ENCODE measurements around the gene SPTB.

SPTB gene

GRCh38 chr14:64846319-64846718 is 33.4 kb downstream of the SPTB start:
- no peak overlapping the region for H3K4me3 ChIP-seq (ENCODE audit: low read depth in 1 of 2, low read length in 2 of 2)
- H3K4me1 ChIP-seq (ENCODE audit: control insufficient read depth in 1 of 2, insufficient read depth in 2 of 2, low read length in 2 of 2), result no peaks in the 10 kb centered on the region
- no peak overlapping the region for H3K27ac ChIP-seq (ENCODE audit: low read length)
- H3K27me3 ChIP-seq (ENCODE audit: low read depth, low read length), result no peaks in the 10 kb centered on the region
- no peaks in the 10 kb centered on the region for H3K36me3 ChIP-seq (ENCODE audit: control insufficient read depth in 1 of 2, insufficient read depth in 2 of 2, low read length in 2 of 2)
- H3K9me3 ChIP-seq (ENCODE audit: control insufficient read depth in 1 of 2, low read length in 2 of 2), result no peaks in the 10 kb centered on the region

- no peak overlapping the region for H3K27ac ChIP-seq (ENCODE audit: low read length)
- no peaks in the 10 kb centered on the region for H3K36me3 ChIP-seq (ENCODE audit: control insufficient read depth in 1 of 2, insufficient read depth in 2 of 2, low read length in 2 of 2)
- H3K4me3 ChIP-seq (ENCODE audit: low read depth in 1 of 2, low read length in 2 of 2), result no peak overlapping the region
- H3K4me1 ChIP-seq (ENCODE audit: control insufficient read depth in 1 of 2, insufficient read depth in 2 of 2, low read length in 2 of 2), result no peaks in the 10 kb centered on the region
- H3K27me3 ChIP-seq (ENCODE audit: low read depth, low read length), result no peaks in the 10 kb centered on the region
- no peaks in the 10 kb centered on the region for H3K9me3 ChIP-seq (ENCODE audit: control insufficient read depth in 1 of 2, low read length in 2 of 2)
Observed at GRCh38 chr14:64845878-64846277, 33.8 kb downstream of the SPTB start.

GRCh38 chr14:64844969-64845536 is 34.7 kb downstream of the SPTB start:
- Histone ChIP-seq H3K27me3 (ENCODE audit: low read depth, low read length) (no peaks in the 10 kb centered on the region), H3K9me3 (ENCODE audit: control insufficient read depth in 1 of 2, low read length in 2 of 2) (no peaks in the 10 kb centered on the region), H3K4me1 (ENCODE audit: control insufficient read depth in 1 of 2, insufficient read depth in 2 of 2, low read length in 2 of 2) (no peaks in the 10 kb centered on the region), H3K4me3 (ENCODE audit: low read depth in 1 of 2, low read length in 2 of 2) (no peak overlapping the region), H3K27ac (ENCODE audit: low read length) (no peak overlapping the region), H3K36me3 (ENCODE audit: control insufficient read depth in 1 of 2, insufficient read depth in 2 of 2, low read length in 2 of 2) (no peaks in the 10 kb centered on the region)

- Histone ChIP-seq H3K27me3 (ENCODE audit: low read depth, low read length) (no peaks in the 10 kb centered on the region), H3K9me3 (ENCODE audit: control insufficient read depth in 1 of 2, low read length in 2 of 2) (no peaks in the 10 kb centered on the region), H3K4me3 (ENCODE audit: low read depth in 1 of 2, low read length in 2 of 2) (no peak overlapping the region), H3K4me1 (ENCODE audit: control insufficient read depth in 1 of 2, insufficient read depth in 2 of 2, low read length in 2 of 2) (no peaks in the 10 kb centered on the region), H3K36me3 (ENCODE audit: control insufficient read depth in 1 of 2, insufficient read depth in 2 of 2, low read length in 2 of 2) (no peaks in the 10 kb centered on the region), H3K27ac (ENCODE audit: low read length) (no peak overlapping the region)
Observed at GRCh38 chr14:64844272-64844671, 35.4 kb downstream of the SPTB start.

GRCh38 chr14:64843548-64843947 is 36.2 kb downstream of the SPTB start:
- Histone ChIP-seq H3K4me3 (ENCODE audit: low read depth in 1 of 2, low read length in 2 of 2) (no peak overlapping the region), H3K27ac (ENCODE audit: low read length) (no peak overlapping the region), H3K4me1 (ENCODE audit: control insufficient read depth in 1 of 2, insufficient read depth in 2 of 2, low read length in 2 of 2) (no peaks in the 10 kb centered on the region), H3K9me3 (ENCODE audit: control insufficient read depth in 1 of 2, low read length in 2 of 2) (no peaks in the 10 kb centered on the region), H3K36me3 (ENCODE audit: control insufficient read depth in 1 of 2, insufficient read depth in 2 of 2, low read length in 2 of 2) (no peaks in the 10 kb centered on the region), H3K27me3 (ENCODE audit: low read depth, low read length) (no peaks in the 10 kb centered on the region)

GRCh38 chr14:64841772-64842750 is 37.6 kb downstream of the SPTB start:
- Histone ChIP-seq H3K9me3 (ENCODE audit: control insufficient read depth in 1 of 2, low read length in 2 of 2) (no peaks in the 10 kb centered on the region), H3K27me3 (ENCODE audit: low read depth, low read length) (no peaks in the 10 kb centered on the region), H3K4me3 (ENCODE audit: low read depth in 1 of 2, low read length in 2 of 2) (no peak overlapping the region), H3K27ac (ENCODE audit: low read length) (no peak overlapping the region), H3K4me1 (ENCODE audit: control insufficient read depth in 1 of 2, insufficient read depth in 2 of 2, low read length in 2 of 2) (no peaks in the 10 kb centered on the region), H3K36me3 (ENCODE audit: control insufficient read depth in 1 of 2, insufficient read depth in 2 of 2, low read length in 2 of 2) (no peaks in the 10 kb centered on the region)

GRCh38 chr14:64841121-64841651 is 38.5 kb downstream of the SPTB start:
- Histone ChIP-seq H3K4me3 (ENCODE audit: low read depth in 1 of 2, low read length in 2 of 2) (no peak overlapping the region), H3K27me3 (ENCODE audit: low read depth, low read length) (no peaks in the 10 kb centered on the region), H3K4me1 (ENCODE audit: control insufficient read depth in 1 of 2, insufficient read depth in 2 of 2, low read length in 2 of 2) (no peaks in the 10 kb centered on the region), H3K9me3 (ENCODE audit: control insufficient read depth in 1 of 2, low read length in 2 of 2) (no peaks in the 10 kb centered on the region), H3K36me3 (ENCODE audit: control insufficient read depth in 1 of 2, insufficient read depth in 2 of 2, low read length in 2 of 2) (no peaks in the 10 kb centered on the region), H3K27ac (ENCODE audit: low read length) (no peak overlapping the region)

GRCh38 chr14:64838656-64839055 is 41.1 kb downstream of the SPTB start:
- H3K36me3 ChIP-seq (ENCODE audit: control insufficient read depth in 1 of 2, insufficient read depth in 2 of 2, low read length in 2 of 2), result no peaks in the 10 kb centered on the region
- no peaks in the 10 kb centered on the region for H3K27me3 ChIP-seq (ENCODE audit: low read depth, low read length)
- H3K4me3 ChIP-seq (ENCODE audit: low read depth in 1 of 2, low read length in 2 of 2), result no peak overlapping the region
- H3K27ac ChIP-seq (ENCODE audit: low read length), result no peak overlapping the region
- no peaks in the 10 kb centered on the region for H3K4me1 ChIP-seq (ENCODE audit: control insufficient read depth in 1 of 2, insufficient read depth in 2 of 2, low read length in 2 of 2)
- no peaks in the 10 kb centered on the region for H3K9me3 ChIP-seq (ENCODE audit: control insufficient read depth in 1 of 2, low read length in 2 of 2)

GRCh38 chr14:64835431-64835830 is 44.3 kb downstream of the SPTB start:
- Histone ChIP-seq H3K9me3 (ENCODE audit: control insufficient read depth in 1 of 2, low read length in 2 of 2) (no peaks in the 10 kb centered on the region), H3K4me1 (ENCODE audit: control insufficient read depth in 1 of 2, insufficient read depth in 2 of 2, low read length in 2 of 2) (no peaks in the 10 kb centered on the region), H3K27me3 (ENCODE audit: low read depth, low read length) (no peaks in the 10 kb centered on the region), H3K4me3 (ENCODE audit: low read depth in 1 of 2, low read length in 2 of 2) (no peak overlapping the region), H3K36me3 (ENCODE audit: control insufficient read depth in 1 of 2, insufficient read depth in 2 of 2, low read length in 2 of 2) (no peaks in the 10 kb centered on the region), H3K27ac (ENCODE audit: low read length) (no peak overlapping the region)

GRCh38 chr14:64834965-64835364 is 44.7 kb downstream of the SPTB start:
- no peaks in the 10 kb centered on the region for H3K36me3 ChIP-seq (ENCODE audit: control insufficient read depth in 1 of 2, insufficient read depth in 2 of 2, low read length in 2 of 2)
- H3K4me3 ChIP-seq (ENCODE audit: low read depth in 1 of 2, low read length in 2 of 2), result no peak overlapping the region
- H3K4me1 ChIP-seq (ENCODE audit: control insufficient read depth in 1 of 2, insufficient read depth in 2 of 2, low read length in 2 of 2), result no peaks in the 10 kb centered on the region
- H3K27ac ChIP-seq (ENCODE audit: low read length), result no peak overlapping the region
- no peaks in the 10 kb centered on the region for H3K9me3 ChIP-seq (ENCODE audit: control insufficient read depth in 1 of 2, low read length in 2 of 2)
- H3K27me3 ChIP-seq (ENCODE audit: low read depth, low read length), result no peaks in the 10 kb centered on the region

- H3K27ac ChIP-seq (ENCODE audit: low read length), result no peak overlapping the region
Observed at GRCh38 chr14:64831419-64831818, 48.3 kb downstream of the SPTB start.

More at GRCh38 chr14:64831419-64831818, 48.3 kb downstream of the SPTB start:
- H3K27me3 ChIP-seq (ENCODE audit: low read depth, low read length), result no peaks in the 10 kb centered on the region
- H3K4me1 ChIP-seq (ENCODE audit: control insufficient read depth in 1 of 2, insufficient read depth in 2 of 2, low read length in 2 of 2), result no peaks in the 10 kb centered on the region
- H3K36me3 ChIP-seq (ENCODE audit: control insufficient read depth in 1 of 2, insufficient read depth in 2 of 2, low read length in 2 of 2), result no peaks in the 10 kb centered on the region
- H3K4me3 ChIP-seq (ENCODE audit: low read depth in 1 of 2, low read length in 2 of 2), result no peak overlapping the region
- H3K9me3 ChIP-seq (ENCODE audit: control insufficient read depth in 1 of 2, low read length in 2 of 2), result no peaks in the 10 kb centered on the region

Measured in muscle layer of duodenum (tissue), 2 donors.